HG03139 (cell line): ENCODE results near the gene ADGRA3.
"Not testable (repeated sequence)": the region's sequence is repeated elsewhere in the genome, so short reads cannot be mapped to it uniquely, and the experiment has no call there.

ENCODE experiments used
- ATAC-seq: cut with Tn5 transposase; IDR thresholded peaks from one replicate; pipeline ENCODE4 v1.9.1; 2021; ENCODE audit not compliant: unreplicated experiment

Gene ADGRA3

GRCh38 chr4:22384154-22384553, 131.7 kb downstream of the ADGRA3 start:
- no peak for ATAC-seq

- not testable (repeated sequence) for ATAC-seq
These were observed 133.7 kb downstream of the ADGRA3 start for GRCh38 chr4:22382216-22382615.

GRCh38 chr4:22372986-22373385, 142.9 kb downstream of the ADGRA3 start:
- no peak for ATAC-seq

- no peak for ATAC-seq
These were observed 145.8 kb downstream of the ADGRA3 start for GRCh38 chr4:22369901-22370562.

- ATAC-seq: no peak
These were observed 152.1 kb downstream of the ADGRA3 start for GRCh38 chr4:22363787-22364186.

GRCh38 chr4:22363036-22363435, 152.8 kb downstream of the ADGRA3 start:
- ATAC-seq: no peak

- ATAC-seq: no peak
These were observed 158.8 kb downstream of the ADGRA3 start for GRCh38 chr4:22356987-22357596.

GRCh38 chr4:22348410-22348809, 167.5 kb downstream of the ADGRA3 start:
- ATAC-seq: no peak

- no peak for ATAC-seq
These were observed 170.2 kb downstream of the ADGRA3 start for GRCh38 chr4:22345678-22346077.

GRCh38 chr4:22345055-22345454, 170.8 kb downstream of the ADGRA3 start:
- no peak for ATAC-seq

GRCh38 chr4:22343606-22344005, 172.3 kb downstream of the ADGRA3 start:
- ATAC-seq: no peak

GRCh38 chr4:22339491-22339890, 176.4 kb downstream of the ADGRA3 start:
- no peak for ATAC-seq

GRCh38 chr4:22338796-22339195, 177.1 kb downstream of the ADGRA3 start:
- ATAC-seq: no peak
